Pancreas (tissue), 10 donors: Measurements from ENCODE around the gene TGFBR3L. TPM values are rescaled to one million over a fixed set of nuclear protein-coding genes. Genes with fewer than 3 reads are reported as not detected.

Source experiments
- ATAC-seq, 4 donors: fragments of 200-7000 bp; cut with Tn5 transposase; one replicate each; pipeline versions ENCODE4 v1.8.0 to v1.9.1; 2020; ENCODE audit warnings: mild to moderate bottlenecking in 4 of 4, moderate library complexity in 4 of 4
- DNase-seq, 6 donors: peaks; one replicate each; pipeline ENCODE4 v3.0.0-alpha.2; 2020
- FAIRE-seq: peaks from 2 replicates; lab custom pipeline; 2012; peaks lifted over from hg19 to GRCh38; lab: Jason Lieb, UNC
- H3K27ac ChIP-seq, 4 donors: fragments of 200-600 bp; sonication (generic); 1 replicate in 3 of 4; 2 replicates in 1 of 4; pipeline versions ENCODE4 v1.5.0 to v1.8.0; 2020
- H3K27me3 ChIP-seq, 4 donors: fragments of 200-600 bp; one replicate each; pipeline ENCODE4 v1.8.0; 2021
- H3K36me3 ChIP-seq, 3 donors: fragments of 200-600 bp; sonication (generic) in 1 of 3; one replicate each; pipeline versions ENCODE4 v1.5.0 to v1.8.0; 2020 to 2021
- H3K4me1 ChIP-seq, 3 donors: fragments of 200-600 bp; one replicate each; pipeline ENCODE4 v1.8.0; 2021
- H3K4me3 ChIP-seq, 4 donors: fragments of 200-600 bp; sonication (generic) in 2 of 4; one replicate each; pipeline versions ENCODE4 v1.5.0 to v1.8.0; 2020 to 2021
- H3K9me3 ChIP-seq, 4 donors: fragments of 200-600 bp; one replicate each; pipeline ENCODE4 v1.8.0; 2021
- CTCF ChIP-seq, 4 donors: fragments of 200-600 bp; sonication (generic) in 3 of 4; IDR thresholded peaks; one replicate each; pipeline versions ENCODE4 v1.5.0 to v1.8.0; 2021; ENCODE audit warnings: antibody characterized with exemption in 4 of 4
- WGBS, 2 donors: extraction: QIAGEN DNeasy Blood & Tissue Kit; methylation state at CpG; one replicate each; pipeline ENCODE4 v1.1.7; 2013; 5-methylcytosine and 5-hydroxymethylcytosine counted together
- intact Hi-C, 3 donors: fragments of 100-400 bp; cut with DNase I; formaldehyde crosslinking; loops; one replicate each; pipeline versions ENCODE4 v1.11.1 to v1.14.2; 2022
- polyA plus RNA-seq, 2 donors: library from polyadenylated mRNA; stranded (reverse); fragments of 200-250 nt; gene quantifications; one replicate each; pipeline ENCODE4 v1.2.3, GENCODE V29; 2013
- total RNA-seq, 6 donors: library from RNA; stranded (reverse); fragmentation: NEBNext Ultra II Directional in 4 of 6; extraction: Animal tissue kit (Norgen Biotek cat#: 25700) in 4 of 6; gene quantifications; one replicate each; pipeline versions ENCODE4 v1.2.1 to v1.2.4, GENCODE V29; 2021 to 2023
- donor health status: healthy with polysubstance abuse.
- donor health status: DM: no; HTN: no; CAD: no; lungs with moderate emphysema.
- donor health status: DM: no; HTN: no; CAD: no.
- donor health status: control.
- donor health status: control.
- donor health status: Bipolar disorder and iron deficiency.
- donor health status: DM: yes; HTN: yes; CAD: no.
- donor health status: DM: no; HTN: no; CAD: no.
- donor health status: DM: no; HTN: no; CAD: no.
- donor health status: DM: yes; HTN: yes; CAD: no.

TGFBR3L gene
- total and polyA plus RNA-seq, 8 donors, result 0.16 to 2.2 (median 0.59) TPM; not detected in 2

- no peaks in the 10 kb centered on the region for H3K4me1 ChIP-seq
- intact Hi-C loops, result no loop called here
- DNase-seq, result peak in 5 of 6 donors; percentile 49 to 80 (median 58)
- H3K9me3 ChIP-seq, result no peaks in the 10 kb centered on the region
- no peak overlapping the region for H3K4me3 ChIP-seq
- TF ChIP-seq CTCF (IDR thresholded peaks at IDR 0.05), result no peak
- peak overlapping the region in 3 of 4 donors; percentile 20 to 57 (median 39) for H3K27ac ChIP-seq
- H3K36me3 ChIP-seq, result no peaks in the 10 kb centered on the region
- no peak for FAIRE-seq
- H3K27me3 ChIP-seq, result no peaks in the 10 kb centered on the region
- ATAC-seq, result peak; percentile 55 to 88 (median 77)
- 29 to 42% methylated on average over 18 of the region's 18 CpGs for WGBS, 2 donors
These were observed 19.9 kb upstream of the TGFBR3L start for GRCh38 chr19:7894612-7895309.

GRCh38 chr19:7895565-7895964 is 19.1 kb upstream of the TGFBR3L start:
- Histone ChIP-seq H3K4me3 (no peak overlapping the region), H3K27ac (no peak overlapping the region), H3K4me1 (no peaks in the 10 kb centered on the region), H3K36me3 (no peaks in the 10 kb centered on the region), H3K9me3 (no peaks in the 10 kb centered on the region), H3K27me3 (no peaks in the 10 kb centered on the region)
- FAIRE-seq (no peak), DNase-seq (peak in 1 of 6 donors; percentile 17), ATAC-seq (no peak)
- no peak for TF ChIP-seq CTCF (IDR thresholded peaks at IDR 0.05)
- intact Hi-C loops, result no loop called here
- WGBS, 2 donors, result 88 to 92% methylated on average over 13 of the region's 13 CpGs

- TF ChIP-seq CTCF (IDR thresholded peaks at IDR 0.05), result no peak
- WGBS, 2 donors, result 87 to 92% methylated on average over 11 of the region's 11 CpGs
- no peaks in the 10 kb centered on the region for H3K36me3 ChIP-seq
- H3K9me3 ChIP-seq, result no peaks in the 10 kb centered on the region
- no peak for DNase-seq
- H3K27ac ChIP-seq, result no peak overlapping the region
- FAIRE-seq, result no peak
- no peak for ATAC-seq
- no peaks in the 10 kb centered on the region for H3K4me1 ChIP-seq
- no peak overlapping the region for H3K4me3 ChIP-seq
- H3K27me3 ChIP-seq, result no peaks in the 10 kb centered on the region
- intact Hi-C loops, result no loop called here
These were observed 17.3 kb upstream of the TGFBR3L start for GRCh38 chr19:7897292-7897691.

- Histone ChIP-seq H3K4me1 (peaks cover 0 to 9% (median 0%) of the 10 kb centered on the region in 3 donors), H3K9me3 (no peaks in the 10 kb centered on the region), H3K4me3 (no peak overlapping the region), H3K27ac (no peak overlapping the region), H3K36me3 (no peaks in the 10 kb centered on the region), H3K27me3 (no peaks in the 10 kb centered on the region)
- TF ChIP-seq CTCF (IDR thresholded peaks at IDR 0.05), result no peak
- DNase-seq (peak in 1 of 6 donors; percentile 5), ATAC-seq (no peak), FAIRE-seq (no peak)
- 95 to 96% methylated on average over 16 of the region's 16 CpGs for WGBS, 2 donors
- intact Hi-C loops, result no loop called here
These were observed 15.7 kb upstream of the TGFBR3L start for GRCh38 chr19:7898967-7899366.

- DNase-seq, result peak in 3 of 6 donors; percentile 13 to 73 (median 37)
- Histone ChIP-seq H3K27ac (no peak overlapping the region), H3K9me3 (no peaks in the 10 kb centered on the region), H3K36me3 (no peaks in the 10 kb centered on the region), H3K4me1 (peaks cover 0 to 9% (median 4%) of the 10 kb centered on the region in 3 donors), H3K27me3 (no peaks in the 10 kb centered on the region), H3K4me3 (no peak overlapping the region)
- WGBS, 2 donors, result 93 to 96% methylated on average over 34 of the region's 34 CpGs
- ATAC-seq, result no peak
- FAIRE-seq, result no peak
- no peak for TF ChIP-seq CTCF (IDR thresholded peaks at IDR 0.05)
- intact Hi-C loops, result no loop called here
These were observed 14.8 kb upstream of the TGFBR3L start for GRCh38 chr19:7899751-7900378.
